HUES6 (cell line): Measurements from ENCODE around the gene MPHOSPH10.
"Not testable (repeated sequence)": the region's sequence is repeated elsewhere in the genome, so short reads cannot be mapped to it uniquely, and the experiment has no call there.

Experiments
- H3K27ac ChIP-seq: 2 replicates; pipeline ENCODE4 v1.7.0; 2013; ENCODE audit warnings: low read depth, mild to moderate bottlenecking, low read length, inconsistent platforms
- H3K27me3 ChIP-seq: 2 replicates; pipeline ENCODE4 v1.6.1; 2013; ENCODE audit warnings: low read length; ENCODE audit not compliant: control insufficient read depth, insufficient read depth
- H3K36me3 ChIP-seq: 2 replicates; pipeline ENCODE4 v1.6.1; 2013; ENCODE audit warnings: low read length; ENCODE audit not compliant: control insufficient read depth, insufficient read depth
- H3K4me1 ChIP-seq: 2 replicates; pipeline ENCODE4 v1.6.1; 2013; ENCODE audit warnings: low read length; ENCODE audit not compliant: control insufficient read depth, insufficient read depth
- H3K4me3 ChIP-seq: 2 replicates; pipeline ENCODE4 v1.5.1; 2013; ENCODE audit warnings: low read depth, low read length
- H3K9ac ChIP-seq: one replicate; pipeline ENCODE4 v1.6.1; 2013; ENCODE audit warnings: mild to moderate bottlenecking, low read length
- H3K9me3 ChIP-seq: 2 replicates; pipeline ENCODE4 v1.6.1; 2013; ENCODE audit warnings: low read depth, low read length; ENCODE audit not compliant: control insufficient read depth, insufficient read depth

MPHOSPH10 gene, protein sequence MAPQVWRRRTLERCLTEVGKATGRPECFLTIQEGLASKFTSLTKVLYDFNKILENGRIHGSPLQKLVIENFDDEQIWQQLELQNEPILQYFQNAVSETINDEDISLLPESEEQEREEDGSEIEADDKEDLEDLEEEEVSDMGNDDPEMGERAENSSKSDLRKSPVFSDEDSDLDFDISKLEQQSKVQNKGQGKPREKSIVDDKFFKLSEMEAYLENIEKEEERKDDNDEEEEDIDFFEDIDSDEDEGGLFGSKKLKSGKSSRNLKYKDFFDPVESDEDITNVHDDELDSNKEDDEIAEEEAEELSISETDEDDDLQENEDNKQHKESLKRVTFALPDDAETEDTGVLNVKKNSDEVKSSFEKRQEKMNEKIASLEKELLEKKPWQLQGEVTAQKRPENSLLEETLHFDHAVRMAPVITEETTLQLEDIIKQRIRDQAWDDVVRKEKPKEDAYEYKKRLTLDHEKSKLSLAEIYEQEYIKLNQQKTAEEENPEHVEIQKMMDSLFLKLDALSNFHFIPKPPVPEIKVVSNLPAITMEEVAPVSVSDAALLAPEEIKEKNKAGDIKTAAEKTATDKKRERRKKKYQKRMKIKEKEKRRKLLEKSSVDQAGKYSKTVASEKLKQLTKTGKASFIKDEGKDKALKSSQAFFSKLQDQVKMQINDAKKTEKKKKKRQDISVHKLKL

GRCh38 chr2:71130152-71130904 is at the start of gene MPHOSPH10, which contains the start of gene MCEE:
Gene MPHOSPH10, plus strand, starts transcription at chr2:71130634. Its CDS starts 32 bp downstream, at chr2:71130666.
Gene MCEE, minus strand, starts transcription at chr2:71130229. Its CDS starts 10 bp downstream, at chr2:71130219.
- Histone ChIP-seq H3K27ac (peak within 1 kb of the TSS; percentile 58; the same call in 1 of the 2 replicates), H3K27me3 (no peaks in the 10 kb centered on the region), H3K9me3 (no peaks in the 10 kb centered on the region), H3K4me3 (peak within 1 kb of the TSS; percentile 94), H3K4me1 (peaks cover 4% of the 10 kb centered on the region; the same call in 1 of the 2 replicates), H3K36me3 (peaks cover 30% of the 10 kb centered on the region), H3K9ac (peak within 1 kb of the TSS; percentile 88)

GRCh38 chr2:71082402-71083252 is 47.8 kb upstream of the MPHOSPH10 start:
- H3K4me3 ChIP-seq = no peak overlapping the region
- peaks cover 35% of the 10 kb centered on the region for H3K4me1 ChIP-seq
- no peak overlapping the region for H3K27ac ChIP-seq
- no peaks in the 10 kb centered on the region for H3K27me3 ChIP-seq
- peaks cover 15% of the 10 kb centered on the region for H3K36me3 ChIP-seq
- H3K9ac ChIP-seq = no peak overlapping the region
- no peaks in the 10 kb centered on the region for H3K9me3 ChIP-seq

DNA sequence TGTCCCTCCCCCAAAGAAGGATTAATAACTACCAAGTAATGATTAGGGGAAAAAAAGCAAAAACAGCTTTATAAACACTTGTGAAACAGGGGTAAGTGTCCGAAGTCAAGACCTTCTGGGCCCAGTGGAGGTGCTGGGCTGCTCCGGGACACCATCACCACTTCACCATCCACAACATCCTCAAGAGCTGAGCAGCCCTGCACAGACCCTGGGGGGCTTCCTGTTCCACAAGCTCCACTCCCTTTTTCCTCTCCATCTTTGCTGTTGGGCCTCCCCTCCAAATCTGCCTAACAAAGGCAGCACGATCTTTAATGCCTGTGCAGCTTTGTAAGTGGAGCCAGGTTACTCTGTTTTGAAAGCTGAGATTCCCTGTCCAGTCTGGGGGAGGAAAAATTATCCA is 47.1 kb upstream of the MPHOSPH10 start:
- not testable (repeated sequence) for H3K36me3 ChIP-seq, H3K9ac ChIP-seq, H3K27ac ChIP-seq, H3K27me3 ChIP-seq, H3K9me3 ChIP-seq, H3K4me3 ChIP-seq
- H3K4me1 ChIP-seq = peaks cover 35% of the 10 kb centered on the region

- H3K4me3 ChIP-seq, H3K9ac ChIP-seq, H3K27me3 ChIP-seq, H3K9me3 ChIP-seq, H3K36me3 ChIP-seq: not testable (repeated sequence)
- Histone ChIP-seq H3K27ac (peak overlapping the region; percentile 80; the same call in 1 of the 2 replicates), H3K4me1 (peaks cover 35% of the 10 kb centered on the region)
These were observed 46.6 kb upstream of the MPHOSPH10 start for GRCh38 chr2:71083752-71084312.

GRCh38 chr2:71085325-71086003 is 45.0 kb upstream of the MPHOSPH10 start:
- peak overlapping the region; percentile 72 for H3K9ac ChIP-seq
- not testable (repeated sequence) for H3K9me3 ChIP-seq

DNA sequence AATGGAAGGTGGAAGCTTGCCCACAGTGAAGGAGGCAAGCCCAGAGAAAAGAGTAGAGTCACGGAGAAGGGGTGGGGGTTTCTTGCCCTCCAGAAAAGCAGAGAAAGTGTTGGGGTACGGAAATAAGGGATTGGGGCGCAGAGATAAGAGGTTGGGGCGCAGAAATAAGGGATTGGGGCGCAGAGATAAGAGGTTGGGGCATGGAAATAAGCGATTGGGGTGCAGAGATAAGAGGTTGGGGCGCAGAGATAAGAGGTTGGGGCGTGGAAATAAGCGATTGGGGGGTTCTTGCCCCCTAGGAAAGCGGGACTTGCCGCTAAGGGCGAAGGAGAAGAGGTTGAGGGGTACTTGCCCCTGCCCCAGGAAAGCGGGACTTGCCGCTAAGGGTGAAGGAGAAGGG is 41.0 kb upstream of the MPHOSPH10 start:
- H3K27ac ChIP-seq, H3K9ac ChIP-seq, H3K36me3 ChIP-seq, H3K27me3 ChIP-seq, H3K4me3 ChIP-seq, H3K9me3 ChIP-seq: not testable (repeated sequence)
- H3K4me1 ChIP-seq = peaks cover 21% of the 10 kb centered on the region

More at GRCh38 chr2:71085325-71086003, 45.0 kb upstream of the MPHOSPH10 start:
- H3K4me3 ChIP-seq, H3K36me3 ChIP-seq, H3K27me3 ChIP-seq: not testable (repeated sequence)
- Histone ChIP-seq H3K27ac (peak overlapping the region; percentile 68; the same call in 1 of the 2 replicates), H3K4me1 (peaks cover 35% of the 10 kb centered on the region)

- H3K27me3 ChIP-seq, H3K9ac ChIP-seq, H3K4me3 ChIP-seq, H3K9me3 ChIP-seq, H3K4me1 ChIP-seq, H3K36me3 ChIP-seq: not testable (repeated sequence)
- H3K27ac ChIP-seq = 0 out of 2 replicates have a peak overlapping the region, but pooled peaks have one; percentile 21
These were observed 38.6 kb upstream of the MPHOSPH10 start for GRCh38 chr2:71091808-71092207.

DNA sequence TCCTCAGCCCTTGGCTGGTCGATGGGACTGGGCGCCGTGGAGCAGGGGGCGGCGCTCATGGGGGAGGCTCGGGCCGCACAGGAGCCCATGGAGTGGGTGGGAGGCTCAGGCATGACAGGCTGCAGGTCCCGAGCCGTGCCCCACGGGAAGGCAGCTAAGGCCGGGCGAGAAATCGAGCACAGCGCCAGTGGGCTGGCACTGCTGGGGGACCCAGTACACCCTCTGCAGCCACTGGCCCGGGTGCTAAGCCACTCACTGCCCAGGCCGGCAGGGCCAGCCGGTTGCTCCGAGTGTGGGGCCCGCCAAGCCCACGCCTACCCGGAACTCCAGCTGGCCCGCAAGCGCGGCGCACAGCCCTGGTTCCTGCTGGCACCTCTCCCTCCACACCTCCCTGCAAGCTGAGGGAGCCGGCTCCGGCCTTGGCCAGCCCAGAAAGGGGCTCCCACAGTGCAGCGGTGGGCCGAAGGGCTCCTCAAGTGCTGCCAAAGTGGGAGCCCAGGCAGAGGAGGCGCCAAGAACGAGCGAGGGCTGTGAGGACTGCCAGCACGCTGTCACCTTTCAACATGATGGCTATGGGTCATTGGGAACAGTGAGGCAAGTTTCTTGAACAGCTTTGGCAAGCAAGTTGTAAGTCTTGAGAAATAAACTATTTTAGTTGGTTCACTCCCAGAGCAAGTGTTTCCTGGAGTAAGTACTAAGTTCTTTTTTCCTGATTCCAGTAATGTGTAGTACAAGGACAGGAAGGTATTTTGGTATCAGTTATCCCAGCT is 37.8 kb upstream of the MPHOSPH10 start:
- H3K9ac ChIP-seq, H3K9me3 ChIP-seq, H3K27ac ChIP-seq, H3K36me3 ChIP-seq, H3K4me1 ChIP-seq, H3K4me3 ChIP-seq, H3K27me3 ChIP-seq: not testable (repeated sequence)

DNA sequence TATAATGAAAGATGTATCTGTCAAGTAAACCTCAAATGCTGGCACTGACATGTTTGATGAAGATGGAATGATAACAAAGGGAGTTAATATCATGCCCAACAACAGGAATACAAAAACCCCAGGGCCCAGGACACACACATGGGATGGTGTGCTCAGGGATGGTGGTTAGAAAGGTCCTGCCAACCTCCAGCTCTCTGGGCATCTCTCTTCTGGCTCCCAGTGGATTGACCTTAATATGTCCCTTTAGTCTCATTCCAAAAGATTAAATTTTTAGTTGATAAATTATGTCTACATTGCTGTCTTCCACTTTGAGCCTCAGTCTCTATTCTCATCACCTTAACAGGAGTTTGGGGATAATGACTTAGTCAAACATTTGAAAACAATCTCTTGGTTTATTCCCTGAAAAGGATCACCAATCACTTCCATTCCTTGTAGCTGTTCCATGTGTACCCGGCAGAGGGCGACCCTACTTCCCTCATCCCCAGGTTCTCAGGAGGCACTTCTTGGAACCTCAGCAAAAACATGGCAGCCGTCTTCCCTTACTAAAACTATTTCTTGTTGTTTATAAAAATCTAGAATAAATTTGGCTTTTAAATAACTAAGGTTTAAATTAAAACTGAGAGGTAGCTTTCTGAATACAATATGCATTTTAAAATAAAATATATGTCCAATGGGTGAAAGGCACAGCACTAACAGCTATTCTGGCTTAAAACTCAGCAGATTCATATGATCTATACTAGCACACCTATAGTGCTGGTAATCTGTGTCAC is 30.1 kb upstream of the MPHOSPH10 start:
- H3K27me3 ChIP-seq = no peaks in the 10 kb centered on the region
- H3K4me3 ChIP-seq = no peak overlapping the region
- H3K9me3 ChIP-seq = no peaks in the 10 kb centered on the region
- peaks cover 16% of the 10 kb centered on the region for H3K4me1 ChIP-seq
- no peaks in the 10 kb centered on the region for H3K36me3 ChIP-seq
- no peak overlapping the region for H3K9ac ChIP-seq
- H3K27ac ChIP-seq = no peak overlapping the region
